Cardiac muscle cell (in vitro differentiated cells and primary cell): Measurements from ENCODE around the gene VASN. TPM values are rescaled to one million over a fixed set of nuclear protein-coding genes. Genes with fewer than 3 reads are reported as not detected.

Experiments
- DNase-seq, 2 donors: peaks; one replicate each; pipeline versions ENCODE4 v3.0.0 to v3.0.0-alpha.2; 2010 to 2017; ENCODE audit warnings: low read depth in 1 of 2, low spot score in 1 of 2
- H3K27ac ChIP-seq: fragments of 200-600 bp; sonication (generic); 2 replicates; pipeline ENCODE4 v1.5.1; 2016
- H3K27me3 ChIP-seq: fragments of 200-600 bp; sonication (generic); 2 replicates; pipeline ENCODE4 v1.6.0; 2016; ENCODE audit warnings: control low read depth
- H3K36me3 ChIP-seq: fragments of 200-600 bp; sonication (generic); 2 replicates; pipeline ENCODE4 v1.5.1; 2016; ENCODE audit warnings: control low read depth
- H3K4me1 ChIP-seq: fragments of 200-600 bp; sonication (generic); 2 replicates; pipeline ENCODE4 v1.8.1; 2017; ENCODE audit warnings: low read depth, mild to moderate bottlenecking, mixed run types
- H3K4me3 ChIP-seq: fragments of 200-600 bp; sonication (generic); 2 replicates; pipeline ENCODE4 v1.5.1; 2016; ENCODE audit warnings: mild to moderate bottlenecking
- H3K9me3 ChIP-seq: fragments of 200-600 bp; sonication (generic); 2 replicates; pipeline ENCODE4 v1.5.1; 2017; ENCODE audit warnings: low read depth, mild to moderate bottlenecking, control low read depth
- CTCF ChIP-seq: IDR thresholded peaks from 2 replicates; pipeline ENCODE4 v1.5.1; 2012; ENCODE audit warnings: low read depth, mild to moderate bottlenecking, low read length
- polyA plus RNA-seq: library from polyadenylated mRNA; unstranded; fragments of >200 nt; fragmentation: Nextera tagmentation; extraction: Ambion mirVana; gene quantifications from 2 replicates; pipeline ENCODE4 v1.2.1, GENCODE V29; 2016
- total RNA-seq: library from RNA; depleted of rRNA; stranded (reverse); fragments of >200 nt; gene quantifications from 2 replicates; pipeline ENCODE4 v1.2.3, GENCODE V29; 2016

Gene VASN
- total and polyA plus RNA-seq, 2 experiments from 2014 or later: 18.9 to 33.3 TPM

- Histone ChIP-seq H3K27me3 (no peaks in the 10 kb centered on the region), H3K9me3 (no peaks in the 10 kb centered on the region), H3K4me3 (peak within 1 kb of the TSS; percentile 74), H3K36me3 (no peaks in the 10 kb centered on the region), H3K27ac (peak within 1 kb of the TSS; percentile 86), H3K4me1 (peaks cover 9% of the 10 kb centered on the region)
- TF ChIP-seq CTCF: no peak
- peak; percentile 95 to 96 for DNase-seq
Measured at GRCh38 chr16:4425378-4426020, 53.9 kb downstream of the VASN start, which contains the start of gene DNAJA3. Gene DNAJA3 (plus strand): TSS chr16:4425868. CDS start chr16:4425882, 14 bp downstream.

GRCh38 chr16:4426021-4426684 is 54.5 kb downstream of the VASN start:
- no peaks in the 10 kb centered on the region for H3K27me3 ChIP-seq
- peak overlapping the region; percentile 86 for H3K27ac ChIP-seq
- H3K4me3 ChIP-seq: peak overlapping the region; percentile 74
- DNase-seq: peak in 1 of 2 donors; percentile 18
- H3K36me3 ChIP-seq: no peaks in the 10 kb centered on the region
- no peak for TF ChIP-seq CTCF
- H3K4me1 ChIP-seq: peaks cover 9% of the 10 kb centered on the region
- no peaks in the 10 kb centered on the region for H3K9me3 ChIP-seq

- Histone ChIP-seq H3K4me1 (peaks cover 9% of the 10 kb centered on the region), H3K4me3 (peak overlapping the region; percentile 74), H3K27ac (peak overlapping the region; percentile 86), H3K9me3 (no peaks in the 10 kb centered on the region), H3K27me3 (no peaks in the 10 kb centered on the region), H3K36me3 (no peaks in the 10 kb centered on the region)
- DNase-seq: no peak
- TF ChIP-seq CTCF: no peak
Measured at GRCh38 chr16:4426722-4427372, 55.2 kb downstream of the VASN start.

- H3K9me3 ChIP-seq: no peaks in the 10 kb centered on the region
- TF ChIP-seq CTCF: no peak
- H3K27me3 ChIP-seq: no peaks in the 10 kb centered on the region
- no peak for DNase-seq
- no peak overlapping the region for H3K27ac ChIP-seq
- H3K4me1 ChIP-seq: peaks cover 9% of the 10 kb centered on the region
- H3K36me3 ChIP-seq: no peaks in the 10 kb centered on the region
- no peak overlapping the region for H3K4me3 ChIP-seq
Measured at GRCh38 chr16:4428500-4428899, 56.9 kb downstream of the VASN start.

GRCh38 chr16:4431023-4431422 is 59.4 kb downstream of the VASN start:
- no peak for TF ChIP-seq CTCF
- H3K4me3 ChIP-seq: no peak overlapping the region
- peaks cover 6% of the 10 kb centered on the region for H3K36me3 ChIP-seq
- H3K9me3 ChIP-seq: no peaks in the 10 kb centered on the region
- H3K27me3 ChIP-seq: no peaks in the 10 kb centered on the region
- peaks cover 9% of the 10 kb centered on the region for H3K4me1 ChIP-seq
- H3K27ac ChIP-seq: no peak overlapping the region
- no peak for DNase-seq

Other genes with a start within 250 kb of the VASN start
- gene SRL, start 129.8 kb upstream of the VASN start, total RNA-seq: 46.1 and 51.1 TPM in 2 replicates
- 45.9 and 56.4 TPM in 2 replicates for gene SRL, start 129.8 kb upstream of the VASN start, polyA plus RNA-seq
- gene TFAP4, start 98.8 kb upstream of the VASN start, total RNA-seq: 11.7 and 20.5 TPM in 2 replicates
- 3.4 and 6.7 TPM in 2 replicates for gene TFAP4, start 98.8 kb upstream of the VASN start, polyA plus RNA-seq
- gene GLIS2, start 55.8 kb upstream of the VASN start, total RNA-seq: 10.4 and 14.5 TPM in 2 replicates
- 10.3 and 15.4 TPM in 2 replicates for gene GLIS2, start 55.8 kb upstream of the VASN start, polyA plus RNA-seq
- gene PAM16, start 20.5 kb upstream of the VASN start, total RNA-seq: 65.1 and 72.5 TPM in 2 replicates
- 71.8 and 82.8 TPM in 2 replicates for gene PAM16, start 20.5 kb upstream of the VASN start, polyA plus RNA-seq
- 33.0 and 66.5 TPM in 2 replicates for gene CORO7, start 44.7 kb downstream of the VASN start, total RNA-seq
- 54.2 and 62.1 TPM in 2 replicates for gene CORO7, start 44.7 kb downstream of the VASN start, polyA plus RNA-seq
- gene DNAJA3, start 54.0 kb downstream of the VASN start, total RNA-seq: 62.1 and 70.7 TPM in 2 replicates
- gene DNAJA3, start 54.0 kb downstream of the VASN start, polyA plus RNA-seq: 60.5 and 70.8 TPM in 2 replicates
- 45.4 and 64.5 TPM in 2 replicates for gene NMRAL1, start 102.8 kb downstream of the VASN start, total RNA-seq
- gene NMRAL1, start 102.8 kb downstream of the VASN start, polyA plus RNA-seq: 32.4 and 46.9 TPM in 2 replicates
- gene HMOX2, start 104.5 kb downstream of the VASN start, total RNA-seq: 61.5 and 69.8 TPM in 2 replicates
- 83.7 and 101 TPM in 2 replicates for gene HMOX2, start 104.5 kb downstream of the VASN start, polyA plus RNA-seq
- gene CDIP1, start 166.9 kb downstream of the VASN start, total RNA-seq: 46.4 and 55.8 TPM in 2 replicates
- gene CDIP1, start 166.9 kb downstream of the VASN start, polyA plus RNA-seq: 87.6 and 88.4 TPM in 2 replicates
- 1.9 and 3.6 TPM in 2 replicates for gene C16orf96, start 184.5 kb downstream of the VASN start, total RNA-seq
- gene C16orf96, start 184.5 kb downstream of the VASN start, polyA plus RNA-seq: 0.24 and 0.39 TPM in 2 replicates
- gene UBALD1, start 243.0 kb downstream of the VASN start, total RNA-seq: 33.6 and 42.9 TPM in 2 replicates
- 46.6 and 47.3 TPM in 2 replicates for gene UBALD1, start 243.0 kb downstream of the VASN start, polyA plus RNA-seq